GM12892 (cell line): ENCODE results near the gene GPRC5C.

Experiments used
- POLR2A ChIP-seq: IDR thresholded peaks from 2 replicates; pipeline ENCODE4 v1.6.1; 2011; ENCODE audit warnings: low read depth, low read length, control low read depth
- POLR2AphosphoS5 ChIP-seq: IDR thresholded peaks from 2 replicates; pipeline ENCODE4 v1.6.1; 2011; ENCODE audit warnings: low read depth, low read length, control low read depth
- TAF1 ChIP-seq: IDR thresholded peaks from 2 replicates; pipeline ENCODE4 v1.6.1; 2011; ENCODE audit warnings: low read depth, mild to moderate bottlenecking, control low read depth, low read length, borderline replicate concordance

- TF ChIP-seq POLR2AphosphoS5 (no peak), POLR2A (no peak), TAF1 (no peak)
Observed at GRCh38 chr17:74481621-74482020, 49.7 kb downstream of the GPRC5C start.
